WI38 (cell line): ENCODE results near the gene QPCT.
"Not testable (repeated sequence)": the region's sequence is repeated elsewhere in the genome, so short reads cannot be mapped to it uniquely, and the experiment has no call there.

Experiments
- H3K4me3 ChIP-seq: 2 replicates; pipeline ENCODE4 v1.5.1; 2011; ENCODE audit warnings: low read depth, mild to moderate bottlenecking, control low read depth, low read length
- TF ChIP-seq, protein P1 (sequence below): IDR thresholded peaks from 2 replicates; pipeline ENCODE4 v1.5.1; 2012; ENCODE audit warnings: low read depth, mild to moderate bottlenecking, control low read depth, low read length

Gene QPCT

DNA sequence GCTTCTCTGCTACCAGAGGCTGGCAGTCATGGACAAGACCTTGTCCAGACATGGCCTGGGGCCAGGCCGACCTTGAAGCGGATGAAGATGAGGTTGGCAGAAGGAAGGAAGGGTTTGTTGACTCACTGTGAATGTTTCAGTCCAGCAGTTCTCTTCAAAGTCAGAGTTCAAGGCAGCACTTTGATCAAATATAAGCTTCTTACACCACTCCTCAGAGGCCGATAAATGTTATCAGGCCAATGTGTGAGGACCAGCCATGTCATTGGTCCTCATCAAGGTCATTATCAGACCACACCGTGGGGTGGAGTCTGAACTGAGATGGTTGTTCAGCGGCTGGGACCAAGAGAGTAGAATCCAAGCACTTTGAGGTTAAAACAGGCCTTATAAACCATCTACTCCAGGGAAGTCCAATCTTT, 35.5 kb downstream of the QPCT start:
- H3K4me3 ChIP-seq = no peak overlapping the region
- TF ChIP-seq, protein P1, sequence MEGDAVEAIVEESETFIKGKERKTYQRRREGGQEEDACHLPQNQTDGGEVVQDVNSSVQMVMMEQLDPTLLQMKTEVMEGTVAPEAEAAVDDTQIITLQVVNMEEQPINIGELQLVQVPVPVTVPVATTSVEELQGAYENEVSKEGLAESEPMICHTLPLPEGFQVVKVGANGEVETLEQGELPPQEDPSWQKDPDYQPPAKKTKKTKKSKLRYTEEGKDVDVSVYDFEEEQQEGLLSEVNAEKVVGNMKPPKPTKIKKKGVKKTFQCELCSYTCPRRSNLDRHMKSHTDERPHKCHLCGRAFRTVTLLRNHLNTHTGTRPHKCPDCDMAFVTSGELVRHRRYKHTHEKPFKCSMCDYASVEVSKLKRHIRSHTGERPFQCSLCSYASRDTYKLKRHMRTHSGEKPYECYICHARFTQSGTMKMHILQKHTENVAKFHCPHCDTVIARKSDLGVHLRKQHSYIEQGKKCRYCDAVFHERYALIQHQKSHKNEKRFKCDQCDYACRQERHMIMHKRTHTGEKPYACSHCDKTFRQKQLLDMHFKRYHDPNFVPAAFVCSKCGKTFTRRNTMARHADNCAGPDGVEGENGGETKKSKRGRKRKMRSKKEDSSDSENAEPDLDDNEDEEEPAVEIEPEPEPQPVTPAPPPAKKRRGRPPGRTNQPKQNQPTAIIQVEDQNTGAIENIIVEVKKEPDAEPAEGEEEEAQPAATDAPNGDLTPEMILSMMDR = no peak

DNA sequence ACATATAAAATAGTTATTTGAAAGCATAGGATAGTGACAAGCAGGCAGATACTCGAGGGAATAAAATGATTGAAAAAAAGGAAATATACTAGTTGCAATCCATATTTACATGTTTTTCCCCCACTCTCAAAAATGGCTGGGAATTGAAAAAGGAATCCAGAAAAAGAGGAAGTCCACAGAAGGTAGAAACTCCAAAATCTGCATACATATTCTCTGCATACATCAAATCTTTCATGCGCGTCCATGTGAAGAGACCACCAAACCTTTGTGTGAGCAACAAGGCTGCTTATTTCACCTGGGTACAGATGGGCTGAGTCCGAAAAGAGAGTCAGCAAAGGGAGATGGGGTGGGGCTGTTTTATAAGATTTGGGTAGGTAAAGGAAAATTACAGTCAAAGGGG, 36.4 kb downstream of the QPCT start:
- H3K4me3 ChIP-seq = not testable (repeated sequence)

- H3K4me3 ChIP-seq = not testable (repeated sequence)
These were observed 39.8 kb downstream of the QPCT start for GRCh38 chr2:37384261-37384660.

GRCh38 chr2:37387148-37387835, 42.9 kb downstream of the QPCT start:
- TF ChIP-seq, protein P1 = no peak
- peak overlapping the region; percentile 25; the same call in 1 of the 2 replicates for H3K4me3 ChIP-seq

- no peak overlapping the region for H3K4me3 ChIP-seq
- TF ChIP-seq, protein P1 = no peak
These were observed 43.6 kb downstream of the QPCT start for GRCh38 chr2:37388074-37388473.

GRCh38 chr2:37389395-37389794, 45.0 kb downstream of the QPCT start:
- no peak overlapping the region for H3K4me3 ChIP-seq
- TF ChIP-seq, protein P1 = no peak

DNA sequence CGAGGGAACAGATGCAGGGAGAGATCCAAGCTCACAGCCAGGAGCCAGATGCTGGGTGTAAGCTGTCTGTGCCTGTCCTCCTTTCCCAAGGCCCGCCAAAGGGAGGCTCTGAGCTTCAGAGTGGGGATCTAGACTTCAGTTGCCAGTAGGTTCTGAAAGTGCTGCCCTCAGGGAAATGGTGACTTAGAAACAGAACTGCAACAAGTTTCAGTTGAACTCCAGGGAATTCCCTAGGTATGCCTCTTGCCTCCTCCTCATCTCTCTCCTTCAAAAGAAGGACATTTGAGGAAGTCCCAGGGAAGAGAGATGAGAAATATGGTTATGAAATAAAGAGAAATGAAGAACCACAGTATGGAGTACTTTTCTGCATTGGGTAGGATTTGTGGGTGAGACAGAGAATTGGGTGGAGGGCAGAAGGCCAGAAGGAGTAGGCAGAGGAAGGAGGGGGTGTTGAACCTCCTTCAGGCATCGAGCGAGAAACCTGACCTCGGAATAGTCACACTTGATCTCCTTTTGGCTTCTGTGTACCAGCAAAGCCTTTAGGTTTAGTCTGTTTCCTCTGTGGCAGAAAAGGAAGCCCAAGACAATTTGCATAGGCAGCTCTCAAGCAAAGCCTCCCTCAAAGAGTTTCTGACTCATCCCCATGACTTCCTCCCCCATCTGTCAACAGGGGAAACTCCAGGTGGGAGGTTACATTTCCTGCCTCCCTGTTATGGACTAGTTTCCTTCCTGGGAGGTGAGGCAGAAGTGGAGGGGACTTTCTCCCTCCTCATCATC, 45.7 kb downstream of the QPCT start:
- no peak overlapping the region for H3K4me3 ChIP-seq
- TF ChIP-seq, protein P1 = no peak

GRCh38 chr2:37390777-37391176, 46.3 kb downstream of the QPCT start:
- TF ChIP-seq, protein P1 = no peak
- no peak overlapping the region for H3K4me3 ChIP-seq
